ENCODE results near the gene APOBEC3A.
"Not testable (repeated sequence)": the region's sequence is repeated elsewhere in the genome, so short reads cannot be mapped to it uniquely, and the experiment has no call there.

Gene APOBEC3A

DNA sequence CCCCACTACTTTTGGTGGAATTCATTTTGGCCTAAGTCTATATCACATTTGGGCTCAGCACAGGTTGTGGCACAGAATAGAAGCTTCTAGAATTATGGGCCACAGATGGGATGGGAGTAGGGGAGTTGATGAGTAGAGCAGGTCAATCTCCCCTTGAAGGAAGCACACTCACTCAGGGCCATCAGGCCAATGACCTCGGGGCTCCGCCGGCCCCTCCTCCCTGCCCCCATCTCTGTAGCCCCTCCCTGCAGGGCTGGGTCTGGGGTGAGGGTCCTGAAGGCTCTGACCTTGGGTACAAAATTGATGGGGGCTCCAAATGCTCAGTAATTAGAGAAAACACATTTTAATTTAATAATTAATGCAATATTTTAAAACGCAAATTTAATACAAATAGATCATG is 3.3 kb downstream of the APOBEC3A start:
- not testable (repeated sequence) for DNase-seq

DNA sequence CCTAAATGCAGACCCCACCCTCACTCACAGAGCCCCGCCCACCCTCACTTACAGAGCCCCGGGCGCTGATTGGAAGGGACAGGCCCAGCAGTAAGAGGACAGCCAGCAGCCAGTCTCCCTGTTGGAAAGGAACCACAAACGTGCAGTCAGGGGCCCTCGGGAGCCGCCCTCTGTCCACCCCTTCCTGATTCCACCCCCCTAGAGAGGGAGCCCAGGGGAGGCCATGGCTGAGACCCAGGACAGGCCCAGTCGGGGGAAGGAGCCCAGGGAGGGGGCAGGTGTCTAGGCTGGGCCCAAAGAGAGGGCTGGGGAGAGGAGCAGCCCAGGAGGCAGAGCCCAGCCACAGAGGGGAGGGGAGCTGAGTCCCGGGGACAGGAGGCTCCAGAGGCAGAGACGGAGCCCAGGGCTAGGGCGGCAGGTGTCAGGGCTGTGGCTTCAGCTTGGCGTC is 5.9 kb downstream of the APOBEC3A start:
- not testable (repeated sequence) for DNase-seq

DNA sequence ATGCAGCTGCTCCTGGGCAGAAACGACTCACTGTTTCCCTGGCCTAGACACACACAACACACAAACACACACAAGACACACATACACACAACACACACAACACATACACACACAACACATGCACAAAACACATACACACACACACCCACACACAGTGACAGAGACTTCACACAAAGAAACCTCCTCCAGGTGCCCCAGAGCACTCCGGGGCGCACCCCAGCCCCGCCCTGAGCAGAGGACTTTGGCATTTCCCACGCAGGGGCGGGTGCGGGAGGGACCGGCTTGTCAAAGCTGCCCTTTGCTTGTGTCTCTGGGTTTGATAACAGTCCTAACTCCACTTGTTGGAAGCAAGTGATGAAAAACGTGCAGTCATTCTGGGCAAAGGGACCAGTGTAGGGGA is 6.5 kb downstream of the APOBEC3A start:
- no peak for DNase-seq

DNA sequence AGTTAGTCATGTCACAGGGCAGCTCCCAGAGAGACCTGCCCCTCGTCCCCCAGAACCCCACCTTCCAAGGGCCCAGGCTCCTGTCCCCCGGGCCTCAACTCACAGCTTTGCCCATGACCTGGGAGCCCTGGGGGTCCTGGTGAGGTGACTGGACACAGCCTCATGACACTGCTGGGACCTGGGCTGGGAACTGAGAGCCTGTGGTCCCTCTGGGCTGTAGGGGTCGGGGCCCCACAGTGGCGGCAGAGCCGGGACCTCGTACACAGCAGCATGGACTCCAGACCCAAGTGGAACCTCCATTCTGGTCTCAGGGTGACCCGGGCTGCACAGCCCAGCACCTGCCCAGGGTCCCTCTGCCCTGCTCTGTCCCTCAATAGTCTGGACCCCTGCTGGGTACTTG is 6.9 kb downstream of the APOBEC3A start:
- DNase-seq, result no peak

DNA sequence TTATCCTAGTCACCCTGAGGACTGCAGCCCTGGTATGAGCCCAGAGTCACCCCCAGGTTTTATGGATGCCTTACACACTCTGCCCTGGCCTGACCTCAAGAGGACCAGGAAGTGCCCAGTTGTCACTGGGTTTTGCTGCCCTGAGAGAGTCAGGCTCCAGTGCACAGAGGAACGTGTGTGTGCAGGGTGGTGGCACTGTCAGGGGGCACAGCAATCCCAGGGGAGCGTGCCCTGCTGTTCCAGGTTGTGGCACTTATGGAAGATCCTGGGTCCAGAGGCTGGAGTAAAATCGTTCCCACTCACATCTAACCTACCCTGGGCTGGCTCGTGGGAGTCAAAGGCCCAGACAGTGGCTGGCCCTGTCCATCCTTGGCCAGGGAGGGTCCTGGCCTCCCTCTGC is 7.6 kb downstream of the APOBEC3A start:
- no peak for DNase-seq

DNA sequence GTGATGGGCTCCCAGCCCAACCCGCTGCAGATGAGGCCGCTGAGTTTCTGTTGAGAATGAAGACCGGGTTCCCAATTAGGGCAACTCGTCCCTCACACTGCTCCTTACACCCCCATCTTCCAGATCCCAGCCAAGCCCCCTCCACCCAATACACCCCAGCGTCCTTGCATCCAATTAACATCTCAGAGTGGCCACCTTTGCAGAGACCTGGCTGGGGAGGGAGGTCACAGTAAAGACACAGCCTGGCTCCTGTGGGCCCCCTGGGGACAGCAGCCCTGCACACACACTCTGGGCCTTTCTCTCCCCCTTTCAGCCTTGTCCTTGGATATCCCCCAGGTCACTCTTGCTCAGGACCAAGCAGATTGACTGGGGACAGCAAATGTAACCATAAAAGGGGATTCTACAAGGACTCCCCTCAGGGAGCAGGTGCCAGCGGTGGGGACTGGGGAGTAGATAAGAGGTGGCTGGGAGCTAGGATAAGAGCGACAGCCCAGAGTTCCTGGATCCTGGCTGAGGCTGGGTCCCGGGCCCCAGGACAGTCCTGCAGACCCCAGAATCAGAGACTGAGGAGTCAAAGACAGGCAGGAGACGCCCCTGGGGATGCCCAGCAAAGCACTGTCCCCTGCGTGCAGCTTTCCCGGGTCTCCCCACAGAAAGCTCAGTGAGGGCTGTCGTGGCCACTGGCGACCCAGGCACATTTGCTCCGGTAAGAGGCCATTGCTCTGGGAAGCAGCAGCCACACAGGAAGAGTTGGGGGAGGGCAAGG is 8.4 kb downstream of the APOBEC3A start:
- no peak for DNase-seq

DNA sequence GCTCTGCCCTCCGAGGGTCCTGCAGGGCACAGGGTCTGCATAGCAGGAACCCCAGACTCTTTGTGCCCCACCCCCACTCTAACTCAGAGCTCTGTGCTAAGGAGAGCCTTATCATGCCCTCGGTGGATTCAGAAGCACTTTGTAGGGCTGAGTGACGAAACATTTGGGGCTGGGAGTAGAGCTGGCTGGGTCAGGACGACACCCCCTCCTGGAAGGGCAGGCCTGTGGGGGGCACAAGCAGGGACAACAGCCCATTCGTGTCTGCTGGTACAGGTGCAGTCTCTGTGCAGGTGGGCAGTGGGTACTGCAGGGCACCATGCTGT is 8.9 kb downstream of the APOBEC3A start:
- no peak for DNase-seq

DNA sequence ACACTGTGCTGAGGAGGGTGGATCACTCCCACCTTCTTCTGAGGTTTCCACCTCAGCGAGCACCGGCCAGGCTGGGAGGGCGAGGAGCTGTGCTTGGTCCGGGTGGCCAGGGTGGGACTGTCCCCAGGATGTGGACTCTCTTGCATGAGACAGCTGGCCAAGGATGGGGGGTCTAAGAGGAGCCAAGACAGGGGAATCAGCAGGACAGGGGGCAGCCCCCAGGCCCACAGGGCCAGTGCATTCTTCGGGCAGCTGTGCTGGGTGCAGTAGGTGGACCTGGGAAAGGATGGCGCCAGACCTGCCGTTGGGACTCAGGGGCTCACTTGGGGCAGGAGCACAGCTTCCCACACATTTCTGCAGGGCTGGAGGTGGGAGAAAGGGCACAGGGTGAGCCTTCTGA is 9.5 kb downstream of the APOBEC3A start:
- DNase-seq, result no peak

DNA sequence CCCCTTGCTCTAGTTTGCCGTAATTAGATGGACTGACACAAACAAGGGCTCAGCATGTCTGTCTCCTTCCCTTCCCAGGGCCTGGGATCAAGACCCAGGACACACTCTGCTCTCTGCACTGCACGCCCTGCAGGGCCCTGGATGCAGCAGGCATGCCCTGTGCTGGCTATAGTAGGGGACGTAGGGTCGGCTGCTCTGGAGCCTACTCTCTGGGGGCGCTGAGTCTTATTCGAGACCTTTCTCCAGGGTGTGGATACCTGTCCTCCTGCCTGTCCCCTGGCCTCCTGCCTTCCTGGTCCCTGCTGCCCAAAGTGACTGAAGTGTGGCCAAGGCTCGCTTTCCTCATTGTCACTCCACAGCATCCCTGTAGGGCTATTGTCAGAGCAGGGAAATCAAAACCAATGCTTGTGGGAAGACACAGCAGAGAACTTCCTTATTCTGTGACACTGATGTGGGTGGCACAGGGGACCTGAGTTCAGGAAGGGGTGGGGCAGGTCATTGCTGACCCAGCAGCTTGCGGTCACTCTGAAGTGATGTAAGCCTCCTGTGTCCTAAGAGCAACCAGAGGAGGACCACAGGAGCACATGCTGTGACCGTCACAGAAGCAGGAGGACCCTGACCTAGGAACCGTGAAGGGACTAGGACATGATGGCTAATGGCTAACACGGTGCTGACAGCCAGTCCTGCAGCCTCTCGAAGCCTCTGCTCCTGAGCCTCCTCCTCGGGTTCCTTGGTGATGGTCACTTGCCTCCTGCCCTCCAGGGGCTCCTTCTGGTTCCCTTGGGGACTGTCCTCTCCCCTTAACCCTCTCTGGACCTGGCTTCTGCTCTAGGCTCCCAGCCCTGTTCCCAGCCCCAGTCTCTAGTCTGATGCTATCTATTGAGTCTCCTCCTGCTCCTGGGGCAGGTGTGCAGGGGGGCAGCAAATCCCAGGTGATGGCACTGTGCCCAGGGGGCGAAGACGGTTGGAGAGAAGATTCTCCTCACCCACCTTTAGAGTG is 10.3 kb downstream of the APOBEC3A start:
- DNase-seq, result no peak

DNA sequence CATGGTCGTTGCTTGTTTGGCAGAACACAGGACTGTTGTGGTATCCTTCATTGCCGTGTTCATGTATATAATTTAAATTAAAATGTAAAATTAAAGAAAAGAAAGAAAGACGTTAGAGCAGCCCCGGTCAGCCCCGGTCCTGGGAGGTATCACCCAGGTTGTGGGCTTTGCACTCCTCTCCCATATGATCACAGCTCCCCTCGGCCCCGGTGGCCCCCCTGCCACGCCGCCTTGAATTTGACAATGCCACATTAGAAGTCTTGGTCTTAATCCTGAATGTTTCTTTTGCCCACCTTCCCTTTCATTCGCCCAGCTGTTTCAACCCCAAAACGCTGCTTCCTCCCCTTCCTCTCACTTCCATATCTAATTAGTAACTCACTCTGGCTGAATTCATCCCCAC is 11.4 kb downstream of the APOBEC3A start:
- DNase-seq, result no peak

DNA sequence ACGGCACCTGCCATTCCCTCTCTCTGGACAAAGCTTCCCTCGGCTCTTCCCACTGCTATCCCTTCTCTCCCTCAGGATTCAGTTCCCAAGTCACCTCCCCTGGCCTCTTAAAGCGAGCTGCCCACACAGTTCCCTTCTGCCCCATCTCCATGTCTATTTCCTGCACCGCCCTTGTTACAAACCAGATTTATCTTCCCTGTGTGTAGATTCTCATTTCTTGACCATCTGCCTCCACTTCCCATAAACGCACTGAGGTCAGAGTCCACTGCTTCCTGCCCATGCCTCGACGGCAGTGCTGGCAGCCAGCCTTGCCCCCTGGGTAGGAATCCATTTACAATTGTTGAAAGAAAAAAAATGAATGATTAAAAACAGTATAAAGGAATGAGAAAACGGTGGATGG is 13.1 kb downstream of the APOBEC3A start:
- no peak for DNase-seq

DNA sequence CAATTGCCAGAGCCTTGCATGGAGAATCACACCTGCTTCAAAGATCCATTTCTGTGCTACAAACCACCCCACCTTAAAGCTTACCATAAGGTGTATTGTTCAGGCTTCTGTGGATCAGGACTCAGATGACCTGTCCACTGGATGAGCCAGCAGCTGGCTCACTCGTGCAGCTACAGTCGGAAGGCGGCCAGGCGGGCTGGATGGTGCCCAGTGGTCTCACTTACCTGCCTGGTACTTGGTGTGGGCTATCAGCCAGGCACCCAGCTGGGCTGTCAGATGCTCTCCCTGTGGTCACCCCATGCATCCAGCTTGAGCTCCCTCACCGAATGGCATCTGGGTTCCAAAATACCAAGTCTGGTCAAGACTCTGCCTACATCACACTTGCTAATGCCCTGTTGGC is 13.8 kb downstream of the APOBEC3A start:
- no peak for DNase-seq

DNA sequence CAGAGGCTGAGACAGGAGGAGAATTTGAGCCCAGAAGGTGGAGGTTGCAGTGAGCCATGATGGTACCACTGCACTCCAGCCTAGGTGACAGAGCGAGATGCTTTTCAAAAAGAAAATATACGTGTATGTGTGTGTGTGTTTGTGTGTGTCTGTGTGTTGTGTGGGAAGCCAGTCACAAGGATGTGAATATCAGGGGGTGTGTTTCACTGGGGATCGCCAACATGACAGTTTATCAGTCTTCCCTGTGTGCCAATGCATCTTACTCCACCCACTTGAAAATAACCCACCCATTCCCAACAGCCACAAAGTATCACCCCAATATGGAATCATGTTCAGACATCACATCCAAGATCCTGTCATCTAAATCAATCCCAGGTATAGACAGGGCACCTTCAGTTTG is 14.4 kb downstream of the APOBEC3A start:
- DNase-seq, result no peak

DNA sequence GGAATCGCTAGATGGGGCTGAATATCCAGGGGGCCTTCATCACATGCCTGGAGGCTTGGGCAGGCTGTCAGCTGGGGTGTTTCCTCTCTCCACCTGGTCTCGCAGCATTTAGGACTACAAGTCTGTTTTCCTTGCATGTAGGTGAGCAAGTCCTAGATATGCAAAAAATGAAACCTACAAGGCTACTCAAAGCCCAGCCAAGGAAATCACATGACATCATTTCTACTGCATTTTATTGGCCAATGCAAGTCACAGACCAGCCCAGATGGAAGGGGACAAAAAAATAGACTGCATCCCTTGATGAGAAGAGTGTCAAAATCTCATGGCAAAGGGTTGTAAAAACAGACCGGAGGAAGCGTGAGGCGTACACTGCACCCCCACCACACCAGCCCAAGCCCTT is 15.1 kb downstream of the APOBEC3A start:
- no peak for DNase-seq

DNA sequence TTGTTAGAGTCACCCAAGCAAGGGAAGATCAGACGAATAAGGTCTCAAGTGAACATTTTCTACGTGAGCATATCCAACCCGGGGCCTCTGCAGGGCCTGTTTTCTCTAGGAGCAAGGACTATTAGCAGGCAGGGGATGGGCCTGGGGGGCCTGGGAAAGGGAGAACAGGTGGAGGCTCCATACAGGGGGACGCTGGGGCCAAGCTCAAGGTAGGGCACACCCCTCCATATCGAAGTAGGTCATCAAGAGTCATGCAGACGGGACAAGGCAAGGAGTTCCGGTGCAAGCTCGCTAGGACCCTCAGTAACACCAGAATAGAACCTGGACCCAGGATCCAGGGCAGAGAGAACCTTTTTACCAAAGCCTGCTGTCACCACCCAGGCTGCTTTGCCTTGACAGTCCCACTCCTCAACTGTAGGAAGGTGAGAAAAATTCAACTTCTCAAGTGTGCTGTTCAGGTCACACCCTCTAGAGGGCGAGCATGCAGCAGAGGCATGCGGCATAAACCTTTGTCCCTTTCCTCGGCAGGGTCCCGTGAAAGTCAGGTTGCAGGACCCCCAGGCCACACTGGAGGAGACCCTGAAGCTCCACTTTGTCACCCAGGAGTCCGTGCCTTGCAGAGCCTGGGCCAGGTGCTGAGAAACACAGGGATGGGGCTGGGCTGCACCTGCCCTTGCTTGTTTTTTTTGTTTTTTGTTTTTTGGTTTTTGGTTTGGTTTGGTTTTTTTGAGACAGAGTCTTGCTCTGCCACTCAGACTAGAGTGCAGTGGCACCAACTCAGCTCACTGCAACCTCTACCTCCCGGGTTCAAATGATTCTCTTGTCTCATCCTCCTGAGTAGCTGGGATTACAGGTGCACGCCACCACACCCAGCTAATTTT is 16.1 kb downstream of the APOBEC3A start:
- DNase-seq, result peak; percentile 60

DNA sequence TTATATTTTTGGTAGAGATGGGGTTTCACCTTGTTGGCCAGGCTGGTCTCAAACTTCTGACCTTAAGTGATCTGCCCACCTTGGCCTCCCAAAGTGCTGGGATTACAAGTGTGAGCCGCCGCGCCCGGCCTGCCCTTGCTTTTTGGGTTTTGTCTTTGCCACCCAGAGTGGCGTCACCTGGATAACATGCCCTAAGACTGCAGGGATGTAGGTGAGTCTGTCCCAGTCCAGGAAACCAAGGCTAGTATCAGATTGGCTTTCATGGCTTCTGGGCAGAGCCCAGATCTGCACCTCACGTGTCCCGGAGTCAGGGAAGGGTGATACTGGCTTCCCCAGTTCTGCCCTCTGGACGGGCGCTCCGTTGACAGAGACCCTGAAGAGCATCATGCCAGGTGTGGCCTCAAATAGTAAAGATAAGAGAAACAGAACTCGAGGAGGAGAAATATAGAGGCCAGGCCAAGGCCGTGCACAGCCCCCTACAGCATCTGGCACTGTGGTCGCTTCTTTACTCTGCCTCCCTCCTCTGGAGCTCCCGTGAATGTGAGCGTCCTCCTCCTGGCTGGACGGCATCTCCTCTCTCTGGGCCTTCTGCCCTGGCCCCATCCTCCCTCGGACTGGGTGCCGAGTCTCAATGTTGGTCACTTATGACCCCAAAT is 16.9 kb downstream of the APOBEC3A start:
- no peak for DNase-seq

DNA sequence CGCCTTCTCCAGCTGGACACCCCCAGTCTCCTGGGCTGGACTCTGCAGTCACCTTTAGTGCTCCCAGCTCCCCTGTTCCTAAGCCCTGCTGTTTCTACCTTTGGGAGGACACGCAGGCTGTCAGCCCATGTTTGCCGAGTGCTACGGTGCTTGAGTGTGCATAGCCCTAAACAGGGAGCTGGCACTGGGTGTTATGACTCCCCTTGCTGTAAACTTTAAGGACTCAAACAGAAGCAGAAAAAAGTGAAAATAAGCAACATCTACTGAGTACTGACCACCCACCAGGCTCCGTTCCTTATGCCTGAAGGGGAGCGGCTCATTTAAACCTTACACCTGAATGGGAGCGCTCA is 17.4 kb downstream of the APOBEC3A start:
- DNase-seq, result no peak

DNA sequence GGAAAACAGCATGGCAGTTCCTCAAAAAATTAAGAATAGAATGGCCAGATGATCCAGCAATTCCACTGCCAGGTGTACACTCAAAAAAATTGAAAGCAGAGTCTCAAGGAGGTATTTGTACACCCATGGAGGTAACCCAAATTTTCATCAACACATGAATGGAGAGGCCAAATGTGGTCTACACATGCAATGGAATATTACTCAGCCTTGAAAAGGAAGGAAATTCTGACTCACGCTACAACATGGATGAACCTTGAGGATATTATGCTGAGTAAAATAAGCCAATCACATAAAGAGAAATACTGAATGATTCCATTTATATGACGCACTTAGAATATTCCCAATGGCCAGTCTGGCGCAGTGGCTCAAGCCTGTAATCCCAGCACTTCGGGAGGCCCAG is 19.9 kb downstream of the APOBEC3A start:
- not testable (repeated sequence) for DNase-seq

DNA sequence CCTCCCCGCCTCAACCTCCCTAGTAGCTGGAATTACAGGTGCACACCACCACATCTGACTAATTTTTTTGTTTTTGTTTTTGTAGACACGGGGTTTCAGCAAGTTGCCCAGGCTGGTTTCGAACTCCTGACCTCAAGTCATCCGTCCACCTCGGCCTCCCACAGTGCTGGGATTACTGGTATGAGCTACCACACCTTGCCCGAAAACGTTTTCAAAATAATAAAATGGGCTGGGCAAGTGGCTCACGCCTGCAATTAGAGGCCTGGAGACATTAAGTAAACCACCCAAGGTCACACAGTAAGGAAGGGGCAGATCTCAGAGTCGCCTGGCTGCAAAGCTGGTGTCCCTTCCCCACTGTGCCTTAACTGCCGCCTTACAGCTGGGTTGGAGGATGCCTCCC is 23.2 kb downstream of the APOBEC3A start:
- not testable (repeated sequence) for DNase-seq

DNA sequence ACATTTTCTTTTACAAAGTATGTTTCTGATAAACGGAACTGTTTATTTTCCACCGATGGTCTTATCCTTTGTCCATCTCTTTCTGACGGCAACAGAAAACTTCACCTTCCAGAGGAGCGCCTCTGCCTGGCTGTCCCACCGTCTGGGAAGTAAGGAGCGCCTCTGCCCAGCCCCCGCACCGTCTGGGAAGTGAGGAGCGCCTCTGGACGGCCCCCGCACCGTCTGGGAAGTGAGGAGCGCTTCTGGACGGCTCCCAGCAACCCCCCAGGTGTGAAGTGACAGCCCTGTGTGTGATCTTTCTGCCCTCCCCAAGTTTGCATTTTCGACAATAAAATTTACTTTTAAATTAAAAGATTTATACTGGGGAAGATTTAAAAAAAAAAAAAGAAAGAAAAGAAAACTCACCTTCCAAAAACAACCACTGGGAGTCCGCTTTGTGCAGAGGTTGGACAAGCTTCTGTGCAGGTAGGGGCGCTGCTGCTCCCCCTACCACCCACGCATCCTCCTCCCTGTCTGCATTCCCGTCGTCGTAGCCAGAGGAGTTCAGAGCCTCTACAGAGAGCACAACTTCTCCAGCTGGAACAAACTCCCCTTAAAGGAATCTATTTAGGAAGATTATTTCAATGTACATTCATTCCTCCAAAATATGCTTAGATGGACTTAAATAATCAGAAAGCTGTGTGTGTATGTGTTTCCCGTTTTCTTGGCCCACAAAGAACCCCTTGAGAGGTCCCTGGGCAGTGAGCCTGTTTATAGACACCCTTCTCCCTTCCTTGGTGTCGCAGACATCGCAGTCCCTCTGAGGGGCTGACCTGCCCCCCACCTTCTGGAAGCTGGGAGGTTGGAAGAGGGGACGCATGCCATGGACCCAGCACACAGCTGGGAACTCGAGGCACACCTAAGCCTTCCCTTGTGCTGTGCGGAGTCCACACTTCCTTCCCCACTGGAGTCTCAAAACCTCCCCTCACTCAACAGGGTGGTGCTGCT is 23.9 kb downstream of the APOBEC3A start:
- DNase-seq, result no peak
